ENCODE results near the gene RAPGEF5.

The RAPGEF5 gene

DNA sequence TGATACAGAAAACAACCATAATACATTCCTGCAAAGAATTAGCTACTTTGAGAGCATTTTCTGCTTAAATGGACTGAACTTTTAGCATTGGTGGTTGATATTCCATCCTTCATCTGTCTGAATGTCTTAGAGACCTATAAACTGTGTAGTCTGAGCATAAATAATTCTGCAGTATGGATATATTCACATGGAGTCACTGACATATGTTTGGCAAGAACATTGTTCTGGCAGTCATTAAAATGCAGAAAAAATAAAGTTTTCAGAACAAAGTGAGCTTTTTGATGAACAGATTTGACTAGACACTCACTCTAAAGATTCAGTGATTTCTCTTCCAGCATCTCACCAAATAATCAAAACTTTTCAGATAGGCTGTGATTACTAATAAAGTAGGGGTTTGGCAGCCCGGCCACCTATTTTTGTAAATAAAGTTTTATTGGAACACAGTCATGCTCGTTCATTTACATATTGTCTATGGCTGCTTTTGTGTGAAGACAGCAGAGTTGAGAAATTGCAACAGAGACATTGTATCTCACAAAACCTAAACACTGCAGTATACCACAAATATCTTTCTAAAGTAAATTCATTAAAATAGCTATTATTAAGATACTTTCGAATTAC, 44.1 kb upstream of the RAPGEF5 start:
- TF ChIP-seq, protein P1, sequence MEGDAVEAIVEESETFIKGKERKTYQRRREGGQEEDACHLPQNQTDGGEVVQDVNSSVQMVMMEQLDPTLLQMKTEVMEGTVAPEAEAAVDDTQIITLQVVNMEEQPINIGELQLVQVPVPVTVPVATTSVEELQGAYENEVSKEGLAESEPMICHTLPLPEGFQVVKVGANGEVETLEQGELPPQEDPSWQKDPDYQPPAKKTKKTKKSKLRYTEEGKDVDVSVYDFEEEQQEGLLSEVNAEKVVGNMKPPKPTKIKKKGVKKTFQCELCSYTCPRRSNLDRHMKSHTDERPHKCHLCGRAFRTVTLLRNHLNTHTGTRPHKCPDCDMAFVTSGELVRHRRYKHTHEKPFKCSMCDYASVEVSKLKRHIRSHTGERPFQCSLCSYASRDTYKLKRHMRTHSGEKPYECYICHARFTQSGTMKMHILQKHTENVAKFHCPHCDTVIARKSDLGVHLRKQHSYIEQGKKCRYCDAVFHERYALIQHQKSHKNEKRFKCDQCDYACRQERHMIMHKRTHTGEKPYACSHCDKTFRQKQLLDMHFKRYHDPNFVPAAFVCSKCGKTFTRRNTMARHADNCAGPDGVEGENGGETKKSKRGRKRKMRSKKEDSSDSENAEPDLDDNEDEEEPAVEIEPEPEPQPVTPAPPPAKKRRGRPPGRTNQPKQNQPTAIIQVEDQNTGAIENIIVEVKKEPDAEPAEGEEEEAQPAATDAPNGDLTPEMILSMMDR (IDR thresholded peaks at IDR 0.05; ENCODE audit: borderline replicate concordance, control extremely low read depth, extremely low read depth, insufficient read depth, missing control alignments): no peak
- no peak for DNase-seq (ENCODE audit: low spot score)
- in situ Hi-C loops (cut with MboI; ENCODE audit: low sequenced_read_pairs, unreplicated experiment): no loop called here

DNA sequence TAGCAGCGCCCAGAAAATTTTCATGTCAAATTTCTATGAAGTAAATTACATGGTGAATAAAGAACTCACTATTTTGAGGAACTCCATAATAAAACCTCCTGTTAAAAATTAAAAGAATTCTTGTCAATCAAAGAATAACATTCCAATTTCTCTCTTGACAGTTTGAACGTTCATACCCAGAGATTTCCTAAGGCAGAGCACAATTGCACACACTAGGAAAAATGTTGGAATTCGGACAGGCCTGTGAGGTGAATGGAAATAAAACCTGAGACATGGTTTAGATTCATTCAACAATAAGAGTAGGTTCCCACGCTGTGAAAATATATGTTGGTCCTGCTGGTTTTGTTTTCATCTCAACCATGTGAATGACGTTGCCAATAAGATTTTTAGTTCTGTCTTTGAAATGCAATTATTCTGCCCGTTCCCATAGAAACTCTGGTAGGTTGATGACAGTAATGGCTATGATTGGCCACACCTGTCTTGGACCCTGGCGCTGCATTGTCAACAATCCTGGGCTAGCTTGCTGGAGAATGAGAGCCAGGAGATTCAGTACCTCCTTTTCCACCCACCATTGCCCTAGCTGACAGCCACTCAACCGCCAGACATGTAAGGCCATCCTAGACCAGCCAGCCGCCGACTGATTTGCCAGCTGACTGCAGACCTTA, 43.3 kb upstream of the RAPGEF5 start:
- TF ChIP-seq, protein P1 (IDR thresholded peaks at IDR 0.05; ENCODE audit: borderline replicate concordance, control extremely low read depth, extremely low read depth, insufficient read depth, missing control alignments): no peak
- in situ Hi-C loops (cut with MboI; ENCODE audit: low sequenced_read_pairs, unreplicated experiment): no loop called here
- no peak for DNase-seq (ENCODE audit: low spot score)

DNA sequence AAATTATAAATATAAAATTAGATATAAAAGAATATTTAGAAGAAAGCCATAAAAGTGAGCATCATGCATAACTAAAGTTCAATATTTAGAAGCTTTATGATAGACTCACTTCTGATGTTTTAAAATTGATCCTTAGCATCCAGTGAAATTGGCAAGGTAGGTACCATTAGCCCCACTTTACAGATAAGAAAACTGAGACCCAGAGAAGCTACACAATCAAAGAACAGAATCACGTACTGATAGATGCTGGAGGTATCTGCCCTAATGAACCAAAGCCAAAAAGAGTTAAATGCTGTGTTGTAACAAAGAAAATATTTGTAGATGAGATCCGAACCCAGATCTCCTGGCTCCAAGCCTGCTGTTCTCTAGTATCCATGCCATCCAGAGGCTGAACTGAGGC, 42.6 kb upstream of the RAPGEF5 start:
- TF ChIP-seq, protein P1 (IDR thresholded peaks at IDR 0.05; ENCODE audit: borderline replicate concordance, control extremely low read depth, extremely low read depth, insufficient read depth, missing control alignments): no peak
- in situ Hi-C loops (cut with MboI; ENCODE audit: low sequenced_read_pairs, unreplicated experiment): no loop called here
- DNase-seq (ENCODE audit: low spot score): no peak

- in situ Hi-C loops (cut with MboI; ENCODE audit: low sequenced_read_pairs, unreplicated experiment): no loop called here
- DNase-seq (ENCODE audit: low spot score): no peak
- TF ChIP-seq, protein P1 (IDR thresholded peaks at IDR 0.05; ENCODE audit: borderline replicate concordance, control extremely low read depth, extremely low read depth, insufficient read depth, missing control alignments): no peak
Observed at GRCh38 chr7:22399091-22399490, 42.1 kb upstream of the RAPGEF5 start.

GRCh38 chr7:22397981-22398380, 41.0 kb upstream of the RAPGEF5 start:
- TF ChIP-seq, protein P1 (IDR thresholded peaks at IDR 0.05; ENCODE audit: borderline replicate concordance, control extremely low read depth, extremely low read depth, insufficient read depth, missing control alignments): no peak
- in situ Hi-C loops (cut with MboI; ENCODE audit: low sequenced_read_pairs, unreplicated experiment): no loop called here
- no peak for DNase-seq (ENCODE audit: low spot score)

- DNase-seq (ENCODE audit: low spot score): no peak
- in situ Hi-C loops (cut with MboI; ENCODE audit: low sequenced_read_pairs, unreplicated experiment): no loop called here
- TF ChIP-seq, protein P1 (IDR thresholded peaks at IDR 0.05; ENCODE audit: borderline replicate concordance, control extremely low read depth, extremely low read depth, insufficient read depth, missing control alignments): no peak
Observed at GRCh38 chr7:22395222-22395621, 38.3 kb upstream of the RAPGEF5 start.
